Pancreas (tissue), 10 donors: Measurements from ENCODE around the gene TMEM120B. TPM values are rescaled to one million over a fixed set of nuclear protein-coding genes. Genes with fewer than 3 reads are reported as not detected.

Source experiments
- ATAC-seq, 4 donors: fragments of 200-7000 bp; cut with Tn5 transposase; one replicate each; pipeline versions ENCODE4 v1.8.0 to v1.9.1; 2020; ENCODE audit warnings: mild to moderate bottlenecking in 4 of 4, moderate library complexity in 4 of 4
- DNase-seq, 6 donors: peaks; one replicate each; pipeline ENCODE4 v3.0.0-alpha.2; 2020
- FAIRE-seq: peaks from 2 replicates; lab custom pipeline; 2012; peaks lifted over from hg19 to GRCh38; lab: Jason Lieb, UNC
- H3K27ac ChIP-seq, 4 donors: fragments of 200-600 bp; sonication (generic); 1 replicate in 3 of 4; 2 replicates in 1 of 4; pipeline versions ENCODE4 v1.5.0 to v1.8.0; 2020
- H3K27me3 ChIP-seq, 4 donors: fragments of 200-600 bp; one replicate each; pipeline ENCODE4 v1.8.0; 2021
- H3K36me3 ChIP-seq, 3 donors: fragments of 200-600 bp; sonication (generic) in 1 of 3; one replicate each; pipeline versions ENCODE4 v1.5.0 to v1.8.0; 2020 to 2021
- H3K4me1 ChIP-seq, 3 donors: fragments of 200-600 bp; one replicate each; pipeline ENCODE4 v1.8.0; 2021
- H3K4me3 ChIP-seq, 4 donors: fragments of 200-600 bp; sonication (generic) in 2 of 4; one replicate each; pipeline versions ENCODE4 v1.5.0 to v1.8.0; 2020 to 2021
- H3K9me3 ChIP-seq, 4 donors: fragments of 200-600 bp; one replicate each; pipeline ENCODE4 v1.8.0; 2021
- CTCF ChIP-seq, 4 donors: fragments of 200-600 bp; sonication (generic) in 3 of 4; IDR thresholded peaks; one replicate each; pipeline versions ENCODE4 v1.5.0 to v1.8.0; 2021; ENCODE audit warnings: antibody characterized with exemption in 4 of 4
- WGBS, 2 donors: extraction: QIAGEN DNeasy Blood & Tissue Kit; methylation state at CpG; one replicate each; pipeline ENCODE4 v1.1.7; 2013; 5-methylcytosine and 5-hydroxymethylcytosine counted together
- intact Hi-C, 3 donors: fragments of 100-400 bp; cut with DNase I; formaldehyde crosslinking; loops; one replicate each; pipeline versions ENCODE4 v1.11.1 to v1.14.2; 2022
- polyA plus RNA-seq, 2 donors: library from polyadenylated mRNA; stranded (reverse); fragments of 200-250 nt; gene quantifications; one replicate each; pipeline ENCODE4 v1.2.3, GENCODE V29; 2013
- total RNA-seq, 6 donors: library from RNA; stranded (reverse); fragmentation: NEBNext Ultra II Directional in 4 of 6; extraction: Animal tissue kit (Norgen Biotek cat#: 25700) in 4 of 6; gene quantifications; one replicate each; pipeline versions ENCODE4 v1.2.1 to v1.2.4, GENCODE V29; 2021 to 2023
- donor health status: healthy with polysubstance abuse.
- donor health status: DM: no; HTN: no; CAD: no; lungs with moderate emphysema.
- donor health status: DM: no; HTN: no; CAD: no.
- donor health status: control.
- donor health status: control.
- donor health status: Bipolar disorder and iron deficiency.
- donor health status: DM: yes; HTN: yes; CAD: no.
- donor health status: DM: no; HTN: no; CAD: no.
- donor health status: DM: no; HTN: no; CAD: no.
- donor health status: DM: yes; HTN: yes; CAD: no.

The TMEM120B gene
- total and polyA plus RNA-seq, 8 donors: 8.2 to 19.8 (median 11.4) TPM

- DNase-seq: peak in 4 of 6 donors; percentile 40 to 78 (median 66)
- Histone ChIP-seq H3K27me3 (no peaks in the 10 kb centered on the region), H3K36me3 (peaks cover 0 to 12% (median 12%) of the 10 kb centered on the region in 3 donors), H3K27ac (peak overlapping the region; percentile 48 to 100 (median 100)), H3K4me1 (peaks cover 0 to 10% (median 4%) of the 10 kb centered on the region in 3 donors), H3K4me3 (peak overlapping the region; percentile 48 to 68 (median 60)), H3K9me3 (no peaks in the 10 kb centered on the region)
- WGBS, 2 donors: 0 to 1% methylated on average over 58 to 63 of the region's 63 CpGs
- intact Hi-C loops: no loop called here
- ATAC-seq: no peak
- no peak for FAIRE-seq
- no peak for TF ChIP-seq CTCF (IDR thresholded peaks at IDR 0.05)
Observed at GRCh38 chr12:121804417-121805111, 92.0 kb downstream of the TMEM120B start.

- DNase-seq: peak in 3 of 6 donors; percentile 52 to 69 (median 57)
- WGBS, 2 donors: 1% methylated on average over 42 to 45 of the region's 45 CpGs
- intact Hi-C loops: no loop called here
- no peak for ATAC-seq
- no peaks in the 10 kb centered on the region for H3K9me3 ChIP-seq
- no peak for FAIRE-seq
- no peak for TF ChIP-seq CTCF (IDR thresholded peaks at IDR 0.05)
- H3K27me3 ChIP-seq: no peaks in the 10 kb centered on the region
- H3K4me1 ChIP-seq: peaks cover 0 to 10% (median 4%) of the 10 kb centered on the region in 3 donors
- peaks cover 0 to 20% (median 19%) of the 10 kb centered on the region in 3 donors for H3K36me3 ChIP-seq
- peak overlapping the region; percentile 48 to 68 (median 60) for H3K4me3 ChIP-seq
- H3K27ac ChIP-seq: peak overlapping the region; percentile 48 to 100 (median 100)
Observed at GRCh38 chr12:121805171-121806008, 92.8 kb downstream of the TMEM120B start.

GRCh38 chr12:121806009-121806545 is 93.5 kb downstream of the TMEM120B start:
- FAIRE-seq (no peak), DNase-seq (peak in 2 of 6 donors; percentile 50 to 72), ATAC-seq (no peak)
- no peak for TF ChIP-seq CTCF (IDR thresholded peaks at IDR 0.05)
- Histone ChIP-seq H3K9me3 (no peaks in the 10 kb centered on the region), H3K4me3 (peak overlapping the region; percentile 19 to 68 (median 60)), H3K27ac (peak overlapping the region in 3 of 4 donors; percentile 18 to 62 (median 60)), H3K36me3 (peaks cover 0 to 26% (median 20%) of the 10 kb centered on the region in 3 donors), H3K27me3 (no peaks in the 10 kb centered on the region), H3K4me1 (peaks cover 0 to 17% (median 4%) of the 10 kb centered on the region in 3 donors)
- intact Hi-C loops: no loop called here
- WGBS, 2 donors: 1 to 2% methylated on average over 15 to 16 of the region's 16 CpGs

- no peak for TF ChIP-seq CTCF (IDR thresholded peaks at IDR 0.05)
- Histone ChIP-seq H3K36me3 (peaks cover 0 to 26% (median 20%) of the 10 kb centered on the region in 3 donors), H3K4me3 (peak overlapping the region; percentile 19 to 68 (median 60)), H3K27ac (peak overlapping the region in 3 of 4 donors; percentile 18 to 62 (median 60)), H3K9me3 (no peaks in the 10 kb centered on the region), H3K27me3 (no peaks in the 10 kb centered on the region), H3K4me1 (peaks cover 0 to 24% (median 4%) of the 10 kb centered on the region in 3 donors)
- peak in 3 of 6 donors; percentile 38 to 61 (median 60) for DNase-seq
- intact Hi-C loops: no loop called here
- ATAC-seq: peak in 2 of 4 donors; percentile 5 to 8
- FAIRE-seq: no peak
- WGBS, 2 donors: 9 to 10% methylated on average over 19 to 21 of the region's 21 CpGs
Observed at GRCh38 chr12:121806546-121807423, 94.2 kb downstream of the TMEM120B start.
